ENCODE results near the gene HSFX1.

HSFX1 gene

GRCh38 chrX:149807747-149808458, 34.0 kb downstream of the HSFX1 start:
- DNase-seq = no peak

- no peak for DNase-seq
Observed at GRCh38 chrX:149818652-149819051, 44.8 kb downstream of the HSFX1 start.

- DNase-seq = no peak
Observed at GRCh38 chrX:149819371-149819770, 45.5 kb downstream of the HSFX1 start.

- DNase-seq = no peak
Observed at GRCh38 chrX:149825424-149825823, 51.6 kb downstream of the HSFX1 start.

All from femur (tissue), 1 donor.